DMS53 (cell line): Measurements from ENCODE around the gene GNS.

ENCODE experiments used
- DNase-seq: peaks from one replicate; lab custom pipeline; 2025; lab: John Stamatoyannopoulos, UW

The GNS gene

DNA sequence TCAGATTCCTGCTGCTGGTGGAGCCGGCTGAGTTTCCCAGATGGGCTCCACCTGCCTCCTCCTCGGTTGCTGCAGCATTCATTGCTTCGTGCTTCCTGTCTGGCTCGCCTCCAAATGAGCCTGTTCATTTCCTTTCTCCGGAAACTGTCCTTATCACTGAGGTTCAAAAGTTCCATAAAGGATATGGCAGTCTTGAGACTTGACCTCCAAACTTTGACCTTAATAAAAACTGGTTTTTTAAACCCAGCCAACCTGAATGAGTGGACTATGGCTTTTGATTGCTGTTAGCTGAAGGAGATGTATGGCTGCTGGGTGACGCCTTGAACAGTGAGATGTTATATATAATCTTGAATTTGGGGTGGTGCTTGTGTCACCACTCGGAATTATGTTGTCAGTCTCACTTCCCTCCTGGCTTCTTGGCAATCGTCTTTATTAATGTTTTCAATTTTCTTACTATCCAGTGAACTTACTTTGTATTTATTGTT, 86.2 kb downstream of the GNS start:
- peak; percentile 93 for DNase-seq

DNA sequence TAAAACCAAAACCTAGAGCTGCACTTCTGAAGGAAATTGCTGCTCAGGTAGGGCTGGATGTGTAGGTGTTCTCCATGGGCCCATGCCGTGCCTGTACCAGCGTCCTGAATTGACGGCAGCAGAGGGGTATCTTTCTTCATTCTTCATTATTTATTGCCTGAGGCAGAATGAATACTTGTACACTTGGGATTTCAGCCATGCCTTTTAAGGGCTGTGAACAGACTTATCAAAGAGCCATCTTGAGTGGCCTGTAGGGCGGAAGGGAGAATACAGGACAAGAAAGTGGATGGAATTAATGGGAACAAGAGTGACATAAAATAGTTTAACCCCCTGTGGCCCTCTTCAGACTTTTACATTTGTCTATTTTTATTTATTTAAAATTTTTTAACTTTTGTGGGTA, 87.5 kb downstream of the GNS start:
- no peak for DNase-seq

DNA sequence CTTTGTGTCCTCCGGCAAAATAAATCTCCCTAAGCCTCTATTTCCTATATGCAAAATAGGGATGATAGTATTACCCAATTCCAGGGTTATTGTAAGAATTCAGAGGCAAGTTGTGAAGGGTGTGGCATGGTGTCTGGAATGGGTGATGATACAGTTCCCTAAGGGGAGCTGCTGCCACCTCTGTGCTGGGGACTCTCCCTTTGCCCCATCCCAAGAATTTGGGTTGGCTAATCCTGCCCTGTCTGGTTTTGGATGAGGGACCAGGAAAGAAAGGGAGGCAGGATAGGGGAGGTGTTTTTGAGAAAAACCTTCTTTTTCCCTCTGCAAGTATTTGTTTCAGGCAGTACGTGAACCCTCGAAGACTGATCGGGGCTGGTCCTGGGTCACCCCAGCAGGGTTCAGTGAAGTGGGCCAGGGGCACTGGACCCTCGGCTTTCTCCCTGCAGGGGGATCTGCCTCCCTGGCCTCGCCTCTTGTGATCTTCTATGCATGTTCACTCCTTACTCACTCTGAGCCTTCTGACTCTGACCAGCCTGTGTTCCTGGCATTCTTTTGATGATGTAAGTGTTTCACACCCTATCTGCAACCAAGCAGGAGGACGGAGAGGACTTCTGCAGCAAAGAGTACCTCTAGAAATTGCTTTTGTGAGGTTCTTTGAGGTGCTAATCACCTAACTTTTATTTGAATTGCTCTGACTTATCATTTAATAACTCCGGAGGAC, 88.1 kb downstream of the GNS start:
- DNase-seq: no peak

DNA sequence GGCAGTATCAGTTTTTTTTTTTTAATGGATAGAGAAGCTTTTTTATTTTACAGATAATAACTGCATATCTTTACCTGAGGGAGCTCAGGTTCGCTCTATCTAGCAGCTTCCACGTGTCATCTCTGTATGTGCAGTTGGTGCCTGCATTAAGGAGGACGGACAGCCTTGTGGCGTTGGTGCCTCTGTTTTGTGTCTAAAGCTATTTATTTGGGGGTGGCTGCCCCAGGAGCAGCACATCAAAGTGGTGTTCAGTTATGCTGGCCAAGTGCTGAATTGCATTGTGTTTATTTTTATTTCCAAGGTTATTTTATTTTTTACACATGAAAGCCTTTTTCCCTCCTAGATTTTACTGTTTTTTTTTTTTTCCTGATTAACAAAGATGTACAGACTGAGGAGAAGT, 89.2 kb downstream of the GNS start:
- DNase-seq: peak; percentile 35

DNA sequence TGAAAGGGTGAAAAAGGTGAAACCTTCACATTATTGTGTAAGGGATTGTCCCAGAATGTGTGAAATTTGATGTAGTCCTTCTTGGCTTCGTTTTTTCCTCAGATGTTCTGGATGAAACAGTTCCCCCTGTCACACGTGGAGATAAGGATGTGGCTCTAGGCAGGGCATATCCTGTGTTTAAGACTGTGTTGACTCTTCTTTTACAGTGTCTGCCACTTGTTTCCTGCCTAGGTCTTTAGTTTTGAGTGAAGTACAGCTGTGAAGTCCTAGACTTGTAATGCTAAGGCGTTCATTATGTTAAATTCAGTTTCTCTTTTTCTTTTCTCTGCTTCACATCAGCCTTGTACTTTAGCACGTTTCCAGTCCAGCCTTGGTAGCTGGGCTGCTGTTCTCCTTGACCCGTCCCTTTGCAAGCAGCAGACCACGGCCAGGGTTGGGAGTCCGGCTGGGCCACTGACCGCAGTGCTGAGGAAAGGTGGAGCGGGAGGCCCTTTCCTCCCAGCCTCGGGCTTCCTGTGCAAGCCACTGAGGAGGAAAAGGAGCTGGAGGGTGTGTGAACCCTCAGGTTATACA, 89.8 kb downstream of the GNS start:
- DNase-seq: peak; percentile 65

DNA sequence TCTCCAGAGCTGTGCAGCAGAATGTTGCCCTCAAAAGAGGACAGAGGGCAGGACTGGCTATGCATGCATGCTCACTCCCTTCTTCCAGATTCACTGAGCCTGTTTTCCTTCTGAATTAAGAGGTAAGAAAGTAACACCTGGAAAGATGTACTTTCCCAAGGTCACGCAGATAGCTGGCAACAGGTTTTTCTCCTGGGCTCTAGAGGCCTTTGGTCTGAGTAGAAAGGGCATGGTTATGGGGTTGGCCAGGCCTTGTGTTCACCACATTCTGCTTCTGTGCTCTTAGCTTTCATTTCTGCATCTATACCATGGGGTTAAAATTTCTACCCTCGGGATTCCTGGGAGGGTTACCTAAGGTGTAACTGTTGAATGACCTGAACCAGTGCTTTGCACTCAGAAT, 91.4 kb downstream of the GNS start:
- no peak for DNase-seq

DNA sequence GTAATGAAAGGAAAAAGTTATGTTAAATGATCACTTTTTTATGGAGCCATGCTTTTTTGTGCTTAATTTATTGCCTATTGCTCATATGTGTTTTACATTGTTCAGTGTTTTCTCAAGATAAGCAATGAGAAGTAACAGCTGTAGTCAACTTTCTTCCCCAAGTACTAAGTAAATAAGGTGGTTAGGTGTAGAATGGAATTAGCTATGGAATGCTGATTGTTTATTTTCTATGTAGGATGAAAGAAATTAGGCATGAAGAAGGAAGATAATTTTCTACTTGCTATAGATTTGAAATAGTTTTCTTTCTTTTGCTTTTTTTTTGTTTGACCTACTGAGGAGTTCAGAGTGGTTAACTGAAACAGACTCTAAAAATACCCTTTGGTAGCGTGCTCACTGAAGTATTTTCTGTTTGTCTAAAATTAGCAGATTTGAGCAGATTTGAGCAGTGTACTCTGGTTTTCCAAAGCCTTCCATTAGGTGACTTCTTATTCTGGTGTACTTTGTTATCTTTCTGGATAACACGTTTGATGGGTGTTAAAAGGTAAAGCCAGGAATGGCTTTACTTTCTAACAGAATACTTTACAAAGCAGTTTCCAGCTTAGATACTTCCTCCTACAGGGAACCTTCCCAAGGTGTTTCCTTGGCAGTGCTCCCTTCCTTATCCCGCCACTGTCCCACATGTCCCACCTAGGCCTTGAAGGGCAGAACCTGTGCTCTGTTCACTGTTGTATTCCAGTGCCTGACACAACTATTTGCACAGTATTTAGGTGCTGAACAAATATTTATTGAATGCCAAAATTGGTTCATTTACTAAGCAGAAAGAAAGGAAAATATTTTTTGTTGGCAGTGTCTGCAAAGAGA, 92.9 kb downstream of the GNS start:
- DNase-seq: peak; percentile 54

DNA sequence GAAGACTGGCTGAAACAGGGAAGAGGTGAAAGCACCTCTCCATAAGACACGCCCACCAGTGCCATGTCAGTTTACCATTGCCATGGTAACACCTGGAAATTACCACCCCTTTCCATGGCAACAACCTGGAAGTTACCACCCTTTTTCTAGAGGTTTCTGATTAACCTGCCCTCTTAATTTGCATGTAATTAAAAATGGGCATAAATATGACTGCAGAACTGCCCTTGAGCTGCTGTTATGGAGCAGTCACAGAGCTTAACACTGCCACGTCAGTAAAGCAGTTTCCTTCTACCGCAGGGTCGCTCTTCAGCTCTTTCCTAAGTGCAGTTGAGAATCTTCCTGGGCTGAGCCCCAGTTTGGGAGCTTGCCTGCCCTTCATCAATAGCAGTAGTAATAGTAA, 93.7 kb downstream of the GNS start:
- peak; percentile 79 for DNase-seq
